ENCODE measurements around the gene OSBPL3. TPM values are rescaled to one million over a fixed set of nuclear protein-coding genes. Genes with fewer than 3 reads are reported as not detected.

The OSBPL3 gene
- polyA plus RNA-seq, 1 of the 3 experiments (the other 2 are of a cell fraction) = 23.2 TPM

DNA sequence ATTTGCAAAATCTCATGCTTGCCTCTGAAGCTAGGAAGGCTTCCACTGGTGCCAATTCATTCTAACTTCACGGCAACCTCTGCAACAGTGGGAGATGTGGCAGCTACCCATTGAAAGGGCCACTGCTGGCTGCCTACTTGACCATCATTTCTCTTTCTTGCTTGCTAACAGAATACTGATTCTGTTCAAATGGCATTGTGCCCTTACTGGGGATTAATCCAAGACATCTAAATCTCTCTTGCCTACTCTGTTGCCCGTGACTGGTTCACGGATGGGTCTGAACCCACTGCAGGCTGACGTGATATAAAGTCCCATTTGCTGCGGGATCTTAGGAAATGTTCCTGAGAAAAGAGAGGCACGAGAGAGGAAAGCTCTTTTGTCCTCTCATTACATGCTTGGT is 171.5 kb downstream of the OSBPL3 start:
- Histone ChIP-seq H3K79me2 (ENCODE audit: insufficient read depth) (no peaks in the 10 kb centered on the region), H3K27me3 (ENCODE audit: insufficient read depth) (no peaks in the 10 kb centered on the region), H3K4me2 (no peak overlapping the region), H3K36me3 (replicated peaks in 1 of 2; ENCODE audit: control insufficient read depth in 1 of 2, insufficient read depth in 2 of 2, low read length in 1 of 2) (peaks cover 40 to 76% of the 10 kb centered on the region in 2 experiments), H3F3A (replicated peaks; ENCODE audit: insufficient read depth) (peaks cover 6% of the 10 kb centered on the region), H3K9ac (no peak overlapping the region), H3K9me2 (no peaks in the 10 kb centered on the region), H3K4me3 (ENCODE audit: low read depth in 2 of 2, low read length in 1 of 2) (no peak overlapping the region), H3K4me1 (ENCODE audit: control insufficient read depth in 1 of 2, insufficient read depth in 2 of 2, low read depth in 1 of 2, low read length in 1 of 2) (no peaks in the 10 kb centered on the region), H4K20me1 (ENCODE audit: insufficient read depth) (no peaks in the 10 kb centered on the region), H3K9me3 (no peaks in the 10 kb centered on the region), H3K27ac (ENCODE audit: low read depth in 2 of 2, low read length in 1 of 2) (no peak overlapping the region), H2AFZ (ENCODE audit: low read depth) (no peak overlapping the region)
- ChIA-PET CTCF (interaction anchor here (1.2 to 14.0 kb wide), 4 partner anchors 19 to 954 kb away, joined by 3 to 396 read pairs (median 10); no protein-coding TSS in a partner anchor), POLR2A (no interaction called here)
- no peak for TF ChIP-seq NRF1 (IDR thresholded peaks at IDR 0.05; ENCODE audit: low read depth, low read length)
- TF ChIP-seq, protein P1, sequence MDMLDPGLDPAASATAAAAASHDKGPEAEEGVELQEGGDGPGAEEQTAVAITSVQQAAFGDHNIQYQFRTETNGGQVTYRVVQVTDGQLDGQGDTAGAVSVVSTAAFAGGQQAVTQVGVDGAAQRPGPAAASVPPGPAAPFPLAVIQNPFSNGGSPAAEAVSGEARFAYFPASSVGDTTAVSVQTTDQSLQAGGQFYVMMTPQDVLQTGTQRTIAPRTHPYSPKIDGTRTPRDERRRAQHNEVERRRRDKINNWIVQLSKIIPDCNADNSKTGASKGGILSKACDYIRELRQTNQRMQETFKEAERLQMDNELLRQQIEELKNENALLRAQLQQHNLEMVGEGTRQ (IDR thresholded peaks at IDR 0.05; ENCODE audit: borderline replicate concordance, low read depth, low read length) = no peak
- DNase-seq = no peak
- 97% methylated on average over 6 of the region's 6 CpGs for WGBS (ENCODE audit: low lambda C conversion rate)

DNA sequence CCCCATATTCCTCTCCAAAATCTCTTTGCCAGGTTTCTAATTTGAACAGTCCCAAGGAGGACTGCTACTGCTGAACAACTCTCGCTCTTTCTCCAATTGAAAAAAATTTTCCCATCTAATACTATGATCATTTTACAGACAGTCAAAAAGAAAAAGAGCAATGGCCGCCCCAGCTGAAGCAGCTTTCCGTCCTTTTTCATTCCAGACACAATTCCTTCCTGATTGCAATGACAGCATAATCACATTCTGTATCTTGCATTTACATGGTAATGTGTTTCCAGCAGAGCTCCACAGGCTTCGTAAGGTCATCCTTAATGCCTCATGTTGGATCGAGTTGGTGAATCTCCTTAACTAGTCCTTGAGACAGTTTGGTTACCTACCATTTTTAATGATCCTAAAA is 177.7 kb downstream of the OSBPL3 start:
- H3K9ac ChIP-seq = no peak overlapping the region
- H2AFZ ChIP-seq (ENCODE audit: low read depth) = no peak overlapping the region
- peaks cover 4% of the 10 kb centered on the region for H3F3A ChIP-seq (replicated peaks; ENCODE audit: insufficient read depth)
- no peaks in the 10 kb centered on the region for H3K79me2 ChIP-seq (ENCODE audit: insufficient read depth)
- no peaks in the 10 kb centered on the region for H3K9me3 ChIP-seq
- DNase-seq = no peak
- no peaks in the 10 kb centered on the region for H3K27me3 ChIP-seq (ENCODE audit: insufficient read depth)
- H3K36me3 ChIP-seq (replicated peaks in 1 of 2; ENCODE audit: control insufficient read depth in 1 of 2, insufficient read depth in 2 of 2, low read length in 1 of 2) = peaks cover 57 to 78% of the 10 kb centered on the region in 2 experiments
- ChIA-PET CTCF (interaction anchor here (1.6 to 6.0 kb wide), 4 partner anchors 10 to 296 kb away, joined by 5 to 70 read pairs (median 10); no protein-coding TSS in a partner anchor), POLR2A (no interaction called here)
- H3K9me2 ChIP-seq = no peaks in the 10 kb centered on the region
- WGBS (ENCODE audit: low lambda C conversion rate) = 94% methylated on average over 5 of the region's 5 CpGs
- no peaks in the 10 kb centered on the region for H4K20me1 ChIP-seq (ENCODE audit: insufficient read depth)
- no peaks in the 10 kb centered on the region for H3K4me1 ChIP-seq (ENCODE audit: control insufficient read depth in 1 of 2, insufficient read depth in 2 of 2, low read depth in 1 of 2, low read length in 1 of 2)
- peak overlapping the region in 1 of 2 experiments; percentile 6; a peak in 1 of 4 replicates for H3K27ac ChIP-seq (ENCODE audit: low read depth in 2 of 2, low read length in 1 of 2)
- TF ChIP-seq, protein P1 (IDR thresholded peaks at IDR 0.05; ENCODE audit: borderline replicate concordance, low read depth, low read length) = no peak
- TF ChIP-seq, protein P2, sequence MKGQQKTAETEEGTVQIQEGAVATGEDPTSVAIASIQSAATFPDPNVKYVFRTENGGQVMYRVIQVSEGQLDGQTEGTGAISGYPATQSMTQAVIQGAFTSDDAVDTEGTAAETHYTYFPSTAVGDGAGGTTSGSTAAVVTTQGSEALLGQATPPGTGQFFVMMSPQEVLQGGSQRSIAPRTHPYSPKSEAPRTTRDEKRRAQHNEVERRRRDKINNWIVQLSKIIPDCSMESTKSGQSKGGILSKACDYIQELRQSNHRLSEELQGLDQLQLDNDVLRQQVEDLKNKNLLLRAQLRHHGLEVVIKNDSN (IDR thresholded peaks at IDR 0.05; ENCODE audit: borderline replicate concordance, low read depth) = no peak
- TF ChIP-seq MXI1 (IDR thresholded peaks at IDR 0.05; ENCODE audit: low read depth, low read length) = no peak
- TF ChIP-seq, protein P3, sequence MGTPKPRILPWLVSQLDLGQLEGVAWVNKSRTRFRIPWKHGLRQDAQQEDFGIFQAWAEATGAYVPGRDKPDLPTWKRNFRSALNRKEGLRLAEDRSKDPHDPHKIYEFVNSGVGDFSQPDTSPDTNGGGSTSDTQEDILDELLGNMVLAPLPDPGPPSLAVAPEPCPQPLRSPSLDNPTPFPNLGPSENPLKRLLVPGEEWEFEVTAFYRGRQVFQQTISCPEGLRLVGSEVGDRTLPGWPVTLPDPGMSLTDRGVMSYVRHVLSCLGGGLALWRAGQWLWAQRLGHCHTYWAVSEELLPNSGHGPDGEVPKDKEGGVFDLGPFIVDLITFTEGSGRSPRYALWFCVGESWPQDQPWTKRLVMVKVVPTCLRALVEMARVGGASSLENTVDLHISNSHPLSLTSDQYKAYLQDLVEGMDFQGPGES (IDR thresholded peaks at IDR 0.05; ENCODE audit: low read depth, low read length) = no peak
- TF ChIP-seq FOXM1 (IDR thresholded peaks at IDR 0.05; ENCODE audit: low read depth) = no peak
- TF ChIP-seq POLR2AphosphoS5 (IDR thresholded peaks at IDR 0.05; ENCODE audit: low read depth, low read length) = no peak
- TF ChIP-seq RCOR1 (IDR thresholded peaks at IDR 0.05; ENCODE audit: low read length) = no peak
- TF ChIP-seq, protein P4, sequence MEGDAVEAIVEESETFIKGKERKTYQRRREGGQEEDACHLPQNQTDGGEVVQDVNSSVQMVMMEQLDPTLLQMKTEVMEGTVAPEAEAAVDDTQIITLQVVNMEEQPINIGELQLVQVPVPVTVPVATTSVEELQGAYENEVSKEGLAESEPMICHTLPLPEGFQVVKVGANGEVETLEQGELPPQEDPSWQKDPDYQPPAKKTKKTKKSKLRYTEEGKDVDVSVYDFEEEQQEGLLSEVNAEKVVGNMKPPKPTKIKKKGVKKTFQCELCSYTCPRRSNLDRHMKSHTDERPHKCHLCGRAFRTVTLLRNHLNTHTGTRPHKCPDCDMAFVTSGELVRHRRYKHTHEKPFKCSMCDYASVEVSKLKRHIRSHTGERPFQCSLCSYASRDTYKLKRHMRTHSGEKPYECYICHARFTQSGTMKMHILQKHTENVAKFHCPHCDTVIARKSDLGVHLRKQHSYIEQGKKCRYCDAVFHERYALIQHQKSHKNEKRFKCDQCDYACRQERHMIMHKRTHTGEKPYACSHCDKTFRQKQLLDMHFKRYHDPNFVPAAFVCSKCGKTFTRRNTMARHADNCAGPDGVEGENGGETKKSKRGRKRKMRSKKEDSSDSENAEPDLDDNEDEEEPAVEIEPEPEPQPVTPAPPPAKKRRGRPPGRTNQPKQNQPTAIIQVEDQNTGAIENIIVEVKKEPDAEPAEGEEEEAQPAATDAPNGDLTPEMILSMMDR (IDR thresholded peaks at IDR 0.05) = no peak
- TF ChIP-seq, protein P5, sequence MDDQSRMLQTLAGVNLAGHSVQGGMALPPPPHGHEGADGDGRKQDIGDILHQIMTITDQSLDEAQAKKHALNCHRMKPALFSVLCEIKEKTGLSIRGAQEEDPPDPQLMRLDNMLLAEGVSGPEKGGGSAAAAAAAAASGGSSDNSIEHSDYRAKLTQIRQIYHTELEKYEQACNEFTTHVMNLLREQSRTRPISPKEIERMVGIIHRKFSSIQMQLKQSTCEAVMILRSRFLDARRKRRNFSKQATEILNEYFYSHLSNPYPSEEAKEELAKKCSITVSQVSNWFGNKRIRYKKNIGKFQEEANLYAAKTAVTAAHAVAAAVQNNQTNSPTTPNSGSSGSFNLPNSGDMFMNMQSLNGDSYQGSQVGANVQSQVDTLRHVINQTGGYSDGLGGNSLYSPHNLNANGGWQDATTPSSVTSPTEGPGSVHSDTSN (IDR thresholded peaks at IDR 0.05) = no peak
- no peak for TF ChIP-seq GATA2 (CRISPR knock-in tag; IDR thresholded peaks at IDR 0.05)
- no peak for TF ChIP-seq ELF1 (IDR thresholded peaks at IDR 0.05)
- TF ChIP-seq RXRA (IDR thresholded peaks at IDR 0.05; ENCODE audit: borderline replicate concordance, low read depth) = no peak
- TF ChIP-seq TAF1 (IDR thresholded peaks at IDR 0.05; ENCODE audit: borderline replicate concordance, low read depth, low read length) = no peak
- TF ChIP-seq CHD2 (IDR thresholded peaks at IDR 0.05; ENCODE audit: low read length, partially characterized antibody) = no peak
- no peak for TF ChIP-seq MEF2A (IDR thresholded peaks at IDR 0.05; ENCODE audit: borderline replicate concordance, low read depth)
- TF ChIP-seq, protein P6, sequence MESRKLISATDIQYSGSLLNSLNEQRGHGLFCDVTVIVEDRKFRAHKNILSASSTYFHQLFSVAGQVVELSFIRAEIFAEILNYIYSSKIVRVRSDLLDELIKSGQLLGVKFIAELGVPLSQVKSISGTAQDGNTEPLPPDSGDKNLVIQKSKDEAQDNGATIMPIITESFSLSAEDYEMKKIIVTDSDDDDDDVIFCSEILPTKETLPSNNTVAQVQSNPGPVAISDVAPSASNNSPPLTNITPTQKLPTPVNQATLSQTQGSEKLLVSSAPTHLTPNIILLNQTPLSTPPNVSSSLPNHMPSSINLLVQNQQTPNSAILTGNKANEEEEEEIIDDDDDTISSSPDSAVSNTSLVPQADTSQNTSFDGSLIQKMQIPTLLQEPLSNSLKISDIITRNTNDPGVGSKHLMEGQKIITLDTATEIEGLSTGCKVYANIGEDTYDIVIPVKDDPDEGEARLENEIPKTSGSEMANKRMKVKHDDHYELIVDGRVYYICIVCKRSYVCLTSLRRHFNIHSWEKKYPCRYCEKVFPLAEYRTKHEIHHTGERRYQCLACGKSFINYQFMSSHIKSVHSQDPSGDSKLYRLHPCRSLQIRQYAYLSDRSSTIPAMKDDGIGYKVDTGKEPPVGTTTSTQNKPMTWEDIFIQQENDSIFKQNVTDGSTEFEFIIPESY (IDR thresholded peaks at IDR 0.05; ENCODE audit: borderline replicate concordance, low read depth) = no peak
- TF ChIP-seq FOSL2 (IDR thresholded peaks at IDR 0.05; ENCODE audit: borderline replicate concordance, low read depth) = no peak
- TF ChIP-seq TCF12 (IDR thresholded peaks at IDR 0.05) = no peak
- no peak for TF ChIP-seq NRF1 (IDR thresholded peaks at IDR 0.05; ENCODE audit: low read depth, low read length)
- no peak overlapping the region for H3K4me3 ChIP-seq (ENCODE audit: low read depth in 2 of 2, low read length in 1 of 2)
- H3K4me2 ChIP-seq = no peak overlapping the region

Data from SK-N-SH (cell line).